ENCODE data around the gene GPR35. TPM values are rescaled to one million over a fixed set of nuclear protein-coding genes. Genes with fewer than 3 reads are reported as not detected.

GPR35 gene
- total and polyA plus RNA-seq, 11 donors: 0.48 to 2.7 (median 0.93) TPM; not detected in 1

DNA sequence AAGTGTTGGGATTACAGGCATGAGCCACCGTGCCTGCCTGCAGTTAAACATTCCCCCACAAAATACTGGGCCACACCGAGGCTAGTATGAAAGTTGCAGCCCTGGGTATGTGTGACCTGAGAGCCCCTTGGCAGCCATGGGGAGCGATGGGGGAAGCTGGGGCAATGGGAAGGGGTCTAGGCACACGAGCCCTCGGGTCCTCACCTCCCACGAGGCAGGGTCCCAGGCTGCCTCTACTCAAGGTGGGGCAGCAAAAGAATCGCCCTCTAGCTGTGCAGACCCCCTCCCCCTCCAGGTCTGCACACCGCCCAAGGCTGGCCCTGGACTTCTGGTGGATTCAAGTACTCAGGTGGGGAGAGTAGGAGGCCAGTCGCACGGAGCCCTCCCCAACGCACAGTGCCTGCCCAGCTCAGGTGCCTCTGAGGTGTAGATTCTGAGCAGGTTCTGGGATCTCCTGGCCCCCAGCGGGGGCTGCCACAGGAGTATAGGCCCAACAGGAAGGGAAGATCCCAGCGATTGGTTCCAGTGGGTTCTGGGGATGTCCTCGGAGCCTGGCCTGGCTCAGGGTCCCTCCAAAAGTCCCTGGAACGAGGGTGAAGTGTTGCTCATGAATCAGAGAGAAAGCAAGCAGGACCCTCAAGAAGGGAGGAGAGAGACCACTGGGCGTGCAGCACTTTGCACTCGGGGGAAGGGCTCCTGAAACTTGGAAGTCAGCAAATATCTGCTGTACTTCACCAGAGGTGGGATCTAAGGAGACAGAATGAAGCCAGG is 2.6 kb downstream of the GPR35 start:
- no peak overlapping the region for H3K4me3 ChIP-seq
- peak in 2 of 5 donors; percentile 3 to 7 for DNase-seq
- TF ChIP-seq, protein P1, sequence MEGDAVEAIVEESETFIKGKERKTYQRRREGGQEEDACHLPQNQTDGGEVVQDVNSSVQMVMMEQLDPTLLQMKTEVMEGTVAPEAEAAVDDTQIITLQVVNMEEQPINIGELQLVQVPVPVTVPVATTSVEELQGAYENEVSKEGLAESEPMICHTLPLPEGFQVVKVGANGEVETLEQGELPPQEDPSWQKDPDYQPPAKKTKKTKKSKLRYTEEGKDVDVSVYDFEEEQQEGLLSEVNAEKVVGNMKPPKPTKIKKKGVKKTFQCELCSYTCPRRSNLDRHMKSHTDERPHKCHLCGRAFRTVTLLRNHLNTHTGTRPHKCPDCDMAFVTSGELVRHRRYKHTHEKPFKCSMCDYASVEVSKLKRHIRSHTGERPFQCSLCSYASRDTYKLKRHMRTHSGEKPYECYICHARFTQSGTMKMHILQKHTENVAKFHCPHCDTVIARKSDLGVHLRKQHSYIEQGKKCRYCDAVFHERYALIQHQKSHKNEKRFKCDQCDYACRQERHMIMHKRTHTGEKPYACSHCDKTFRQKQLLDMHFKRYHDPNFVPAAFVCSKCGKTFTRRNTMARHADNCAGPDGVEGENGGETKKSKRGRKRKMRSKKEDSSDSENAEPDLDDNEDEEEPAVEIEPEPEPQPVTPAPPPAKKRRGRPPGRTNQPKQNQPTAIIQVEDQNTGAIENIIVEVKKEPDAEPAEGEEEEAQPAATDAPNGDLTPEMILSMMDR (IDR thresholded peaks at IDR 0.05): no peak
- no peak for TF ChIP-seq POLR2A (IDR thresholded peaks at IDR 0.05)
- H3K27me3 ChIP-seq: no peaks in the 10 kb centered on the region
- H3K4me1 ChIP-seq: peaks cover 0 to 20% (median 0%) of the 10 kb centered on the region in 12 donors
- no peak overlapping the region for H3K27ac ChIP-seq
- intact Hi-C loops (cut with DNase I): no loop called here
- ATAC-seq: no peak
- WGBS, 4 donors: 85 to 93% (median 91%) methylated on average over 12 to 17 of the region's 17 CpGs
- H3K9me3 ChIP-seq: no peaks in the 10 kb centered on the region
- H3K36me3 ChIP-seq: no peaks in the 10 kb centered on the region

DNA sequence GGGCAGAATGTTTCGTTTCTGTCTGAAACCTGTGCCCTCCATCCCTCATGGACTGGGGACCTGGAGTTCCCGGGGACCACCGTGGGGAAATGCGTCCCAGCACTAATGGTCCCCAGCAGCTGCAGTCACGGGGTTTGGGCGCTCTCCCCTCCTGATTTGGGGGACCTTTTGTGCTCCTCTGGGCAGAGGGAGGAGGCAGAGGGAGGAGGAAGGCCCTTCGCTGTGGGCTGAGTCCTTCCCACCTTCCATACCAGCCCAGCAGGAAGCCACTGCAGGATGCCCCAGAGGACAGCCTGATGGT is 3.2 kb downstream of the GPR35 start:
- no peaks in the 10 kb centered on the region for H3K27me3 ChIP-seq
- H3K36me3 ChIP-seq: no peaks in the 10 kb centered on the region
- H3K9me3 ChIP-seq: peaks cover 0 to 3% (median 0%) of the 10 kb centered on the region in 12 donors
- peaks cover 0 to 18% (median 0%) of the 10 kb centered on the region in 12 donors for H3K4me1 ChIP-seq
- 83 to 96% (median 90%) methylated on average over 5 to 7 of the region's 7 CpGs for WGBS, 4 donors
- no peak for ATAC-seq
- DNase-seq: peak in 2 of 5 donors; percentile 1 to 40
- intact Hi-C loops (cut with DNase I): no loop called here
- no peak for TF ChIP-seq POLR2A (IDR thresholded peaks at IDR 0.05)
- TF ChIP-seq, protein P1 (IDR thresholded peaks at IDR 0.05): no peak
- H3K4me3 ChIP-seq: no peak overlapping the region
- H3K27ac ChIP-seq: no peak overlapping the region

DNA sequence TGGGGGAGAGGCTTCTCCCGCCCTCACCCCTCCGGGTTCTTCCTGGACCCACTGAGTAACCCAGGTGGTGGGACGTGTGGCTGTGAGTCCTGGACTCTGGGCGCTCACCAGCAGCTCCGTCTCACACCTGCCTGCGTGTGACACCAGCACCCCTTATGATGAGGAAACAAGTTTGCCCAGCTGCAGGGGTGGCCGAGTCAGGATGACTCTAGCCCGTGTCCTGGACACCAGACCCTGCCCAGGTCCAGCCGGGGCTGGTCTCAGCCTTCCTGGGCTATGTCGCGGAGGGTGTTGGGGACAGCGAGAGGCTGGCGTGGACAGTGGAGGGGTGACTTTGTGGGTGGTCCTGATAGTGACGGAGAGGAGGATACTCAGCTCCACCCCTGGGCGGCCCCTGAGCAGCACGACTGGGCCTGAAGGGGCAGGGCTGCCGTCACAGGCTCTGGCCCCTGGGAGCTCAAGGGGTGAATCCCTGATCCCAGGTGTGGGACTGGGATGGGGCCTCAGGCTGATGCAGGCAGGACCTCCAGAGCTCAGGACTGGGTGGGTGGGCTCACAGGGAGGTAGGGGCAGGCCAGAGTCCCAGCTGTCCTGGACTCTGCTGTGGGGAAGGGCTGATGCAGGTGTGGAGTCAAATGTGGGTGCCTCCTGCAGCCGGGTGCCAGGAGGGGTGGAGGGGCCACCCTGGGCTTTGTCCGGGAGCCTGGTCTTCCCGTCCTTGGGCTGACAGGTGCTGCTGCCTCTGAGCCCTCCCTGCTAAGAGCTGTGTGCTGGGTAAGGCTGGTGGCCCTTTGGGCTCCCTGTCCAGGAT is 3.7 kb downstream of the GPR35 start:
- Histone ChIP-seq H3K36me3 (no peaks in the 10 kb centered on the region), H3K4me3 (no peak overlapping the region), H3K4me1 (peaks cover 0 to 17% (median 0%) of the 10 kb centered on the region in 12 donors), H3K9me3 (peaks cover 0 to 8% (median 0%) of the 10 kb centered on the region in 12 donors), H3K27me3 (no peaks in the 10 kb centered on the region), H3K27ac (no peak overlapping the region)
- WGBS, 4 donors: 58 to 74% (median 65%) methylated on average over 19 to 20 of the region's 20 CpGs
- intact Hi-C loops (cut with DNase I): no loop called here
- peak in 3 of 5 donors; percentile 6 to 46 (median 11) for DNase-seq
- no peak for TF ChIP-seq POLR2A (IDR thresholded peaks at IDR 0.05)
- TF ChIP-seq, protein P1 (IDR thresholded peaks at IDR 0.05): no peak
- no peak for ATAC-seq

DNA sequence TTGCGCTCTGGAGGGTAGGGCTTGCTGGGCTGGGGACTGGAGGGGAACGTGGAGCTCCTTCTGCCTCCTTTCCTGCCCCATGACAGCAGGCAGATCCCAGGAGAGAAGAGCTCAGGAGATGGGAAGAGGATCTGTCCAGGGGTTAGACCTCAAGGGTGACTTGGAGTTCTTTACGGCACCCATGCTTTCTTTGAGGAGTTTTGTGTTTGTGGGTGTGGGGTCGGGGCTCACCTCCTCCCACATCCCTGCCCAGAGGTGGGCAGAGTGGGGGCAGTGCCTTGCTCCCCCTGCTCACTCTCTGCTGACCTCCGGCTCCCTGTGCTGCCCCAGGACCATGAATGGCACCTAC is 4.3 kb downstream of the GPR35 start:
- H3K27me3 ChIP-seq: no peaks in the 10 kb centered on the region

More for the DNA sequence above, 4.3 kb downstream of the GPR35 start:
- Histone ChIP-seq H3K36me3 (no peaks in the 10 kb centered on the region), H3K4me1 (peaks cover 0 to 12% (median 0%) of the 10 kb centered on the region in 12 donors), H3K27ac (no peak overlapping the region), H3K4me3 (no peak overlapping the region), H3K9me3 (peaks cover 0 to 9% (median 0%) of the 10 kb centered on the region in 12 donors)
- intact Hi-C loops (cut with DNase I): no loop called here
- TF ChIP-seq, protein P1 (IDR thresholded peaks at IDR 0.05): no peak
- no peak for TF ChIP-seq POLR2A (IDR thresholded peaks at IDR 0.05)
- 72 to 82% (median 78%) methylated on average over 3 to 5 of the region's 5 CpGs for WGBS, 4 donors
- ATAC-seq (no peak), DNase-seq (no peak)

All from heart left ventricle (tissue), 16 donors.